Measurements from ENCODE around the gene ARMC12.

DNA sequence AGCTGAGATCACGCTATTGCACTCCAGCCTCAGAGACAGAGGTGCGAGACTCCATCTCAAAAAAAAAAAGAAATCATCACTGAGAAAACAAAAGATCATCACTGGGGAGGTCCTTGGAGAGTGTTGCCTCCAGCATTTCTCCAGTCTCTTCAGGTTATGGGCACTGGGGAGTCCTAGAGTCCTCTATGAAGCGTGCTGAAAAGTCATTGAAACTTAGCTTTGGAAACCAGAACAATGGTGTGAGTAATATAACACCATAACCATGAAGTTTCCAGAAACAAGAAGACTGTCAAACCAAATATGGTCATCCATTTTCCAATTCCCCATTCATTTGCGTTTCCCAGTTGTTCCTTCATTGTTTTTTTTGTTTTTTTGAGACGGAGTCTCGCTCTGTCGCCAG is 13.7 kb downstream of the ARMC12 start:
- TF ChIP-seq, protein P1, sequence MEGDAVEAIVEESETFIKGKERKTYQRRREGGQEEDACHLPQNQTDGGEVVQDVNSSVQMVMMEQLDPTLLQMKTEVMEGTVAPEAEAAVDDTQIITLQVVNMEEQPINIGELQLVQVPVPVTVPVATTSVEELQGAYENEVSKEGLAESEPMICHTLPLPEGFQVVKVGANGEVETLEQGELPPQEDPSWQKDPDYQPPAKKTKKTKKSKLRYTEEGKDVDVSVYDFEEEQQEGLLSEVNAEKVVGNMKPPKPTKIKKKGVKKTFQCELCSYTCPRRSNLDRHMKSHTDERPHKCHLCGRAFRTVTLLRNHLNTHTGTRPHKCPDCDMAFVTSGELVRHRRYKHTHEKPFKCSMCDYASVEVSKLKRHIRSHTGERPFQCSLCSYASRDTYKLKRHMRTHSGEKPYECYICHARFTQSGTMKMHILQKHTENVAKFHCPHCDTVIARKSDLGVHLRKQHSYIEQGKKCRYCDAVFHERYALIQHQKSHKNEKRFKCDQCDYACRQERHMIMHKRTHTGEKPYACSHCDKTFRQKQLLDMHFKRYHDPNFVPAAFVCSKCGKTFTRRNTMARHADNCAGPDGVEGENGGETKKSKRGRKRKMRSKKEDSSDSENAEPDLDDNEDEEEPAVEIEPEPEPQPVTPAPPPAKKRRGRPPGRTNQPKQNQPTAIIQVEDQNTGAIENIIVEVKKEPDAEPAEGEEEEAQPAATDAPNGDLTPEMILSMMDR (IDR thresholded peaks at IDR 0.05): no peak
- TF ChIP-seq FOSL2 (IDR thresholded peaks at IDR 0.05): no peak
- no peak for TF ChIP-seq FOSL2 (CRISPR knock-in tag; IDR thresholded peaks at IDR 0.05)

Measured in A549 (cell line).